ENCODE measurements around the gene CANT1.
"Not testable (repeated sequence)": the region's sequence is repeated elsewhere in the genome, so short reads cannot be mapped to it uniquely, and the experiment has no call there.

DNA sequence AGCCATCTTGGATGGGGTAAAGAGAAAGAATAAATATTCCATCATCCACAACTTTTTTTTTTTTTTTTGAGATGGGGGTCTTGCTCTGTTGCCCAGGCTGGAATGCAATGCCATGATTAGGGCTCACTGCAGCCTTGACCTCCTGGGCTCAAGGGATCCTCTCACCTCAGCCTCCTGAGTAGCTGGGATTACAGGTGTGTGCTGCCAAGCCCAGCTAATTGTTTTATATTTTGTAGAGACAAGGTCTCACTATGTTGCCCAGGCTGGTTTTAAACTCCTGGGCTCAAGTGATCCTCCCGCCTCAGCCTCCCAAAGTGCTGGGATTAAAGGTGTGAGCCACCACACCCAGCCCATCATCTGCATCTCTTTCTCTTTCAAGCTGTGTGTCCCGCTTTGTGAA is 12.4 kb upstream of the CANT1 start:
- not testable (repeated sequence) for TF ChIP-seq CTCF, EP300, POLR2AphosphoS5, POLR2A (IDR thresholded peaks at IDR 0.05)
